Measurements from ENCODE around the gene TRMT61A.
A peak's percentile ranks its signal among the peaks of the same experiment; 100 is the strongest.

The TRMT61A gene

DNA sequence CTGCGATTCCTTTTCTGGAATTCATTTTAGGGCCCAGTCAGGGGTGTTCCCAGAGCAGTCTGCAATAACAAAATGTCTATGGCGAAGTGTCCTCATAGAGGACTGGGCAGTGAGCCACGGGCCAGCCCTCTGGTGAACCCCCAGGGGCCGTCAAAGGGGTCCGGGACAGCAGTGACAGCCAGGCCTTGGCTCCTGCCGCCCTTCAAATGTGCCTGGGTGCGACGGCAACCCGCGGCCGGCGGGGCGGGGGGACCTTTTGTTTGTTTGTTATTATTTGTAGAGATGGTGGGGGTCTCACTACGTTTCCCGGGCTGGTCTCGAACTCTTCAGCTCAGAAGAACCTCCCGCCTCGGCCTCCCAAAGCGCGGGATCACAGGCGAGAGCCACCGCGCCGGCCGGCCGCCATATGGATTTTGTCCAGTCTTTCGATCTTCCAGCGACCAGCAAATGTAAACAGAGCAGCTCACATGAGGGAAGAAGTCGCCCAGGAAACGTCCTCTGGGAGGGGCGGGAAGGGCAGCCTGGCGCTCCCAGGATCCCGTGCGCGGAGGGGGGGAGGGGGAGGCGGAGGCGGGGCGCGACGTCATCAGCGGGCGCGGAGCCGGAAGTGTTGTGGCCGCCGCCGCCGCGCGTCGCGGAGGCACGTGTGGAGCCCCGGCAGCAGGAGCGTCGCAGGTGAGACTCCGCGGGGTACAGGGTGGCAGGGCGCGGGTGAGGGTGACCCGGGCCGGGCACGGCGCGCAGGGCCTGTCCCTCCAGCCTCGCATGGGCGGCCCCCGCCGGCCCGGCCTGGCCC lies at the start of gene TRMT61A:
TRMT61A (plus strand) TSS at position 610 of the 796 bp plus-strand sequence. CDS start 783 bp downstream, outside the sequence.
- peak; percentile 85 for DNase-seq

DNA sequence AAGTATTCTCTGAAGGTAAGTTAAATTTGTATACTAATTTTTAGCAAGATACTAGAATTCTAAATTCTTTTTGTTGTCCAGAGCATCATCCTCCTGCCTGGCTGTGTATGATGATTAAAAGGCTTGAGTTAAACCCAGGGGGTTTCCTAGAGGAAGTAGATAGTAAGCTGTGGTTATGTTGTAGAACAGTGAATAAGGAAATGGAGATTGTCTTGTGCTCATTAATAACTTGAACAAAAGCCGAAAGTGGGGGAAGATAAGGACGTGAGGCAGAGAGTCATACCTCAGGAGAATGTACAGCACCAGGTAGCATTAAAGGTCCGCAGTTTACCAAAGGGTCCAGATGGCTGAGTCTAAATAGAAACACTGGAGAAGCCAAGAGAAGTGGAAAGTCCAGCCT lies 48.4 kb upstream of the TRMT61A start:
- DNase-seq, result no peak

DNA sequence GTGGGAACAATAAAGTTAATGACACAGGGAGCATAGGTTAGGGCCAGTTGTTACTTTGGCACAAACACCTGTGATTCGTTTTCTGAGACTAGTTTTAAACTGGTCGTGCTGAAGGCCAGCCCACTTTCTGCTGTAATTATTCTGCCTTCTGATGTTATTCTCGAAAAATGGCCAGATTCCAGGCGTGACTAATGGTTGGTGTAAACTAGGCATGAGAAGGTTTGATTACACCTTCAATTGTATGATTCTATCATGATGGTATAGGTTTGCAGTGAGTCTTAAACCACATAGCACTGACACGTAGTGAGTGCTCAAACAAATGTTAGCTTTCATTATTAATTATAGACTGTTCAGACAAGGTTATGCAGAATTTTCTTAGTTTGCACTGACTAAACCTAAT lies 45.4 kb upstream of the TRMT61A start:
- no peak for DNase-seq

DNA sequence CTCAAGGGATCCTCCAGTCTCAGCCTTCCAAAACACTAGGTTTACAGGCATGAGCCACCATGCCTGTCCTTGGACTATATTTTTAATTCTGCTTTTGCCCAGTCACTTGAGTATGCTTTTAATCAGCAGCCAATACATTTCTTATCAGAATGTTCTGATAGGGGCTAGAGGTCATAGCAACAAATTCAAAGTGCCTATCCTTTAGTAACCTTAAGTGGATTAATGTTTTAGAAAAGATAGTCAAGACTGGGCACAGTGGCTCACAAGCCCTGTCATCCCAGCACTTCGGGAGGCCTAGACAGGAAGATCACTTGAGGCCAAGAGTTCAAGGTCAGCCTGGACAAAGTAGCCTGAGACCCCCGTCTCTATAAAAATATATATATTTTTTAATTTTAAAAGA lies 43.5 kb upstream of the TRMT61A start:
- no peak for DNase-seq

DNA sequence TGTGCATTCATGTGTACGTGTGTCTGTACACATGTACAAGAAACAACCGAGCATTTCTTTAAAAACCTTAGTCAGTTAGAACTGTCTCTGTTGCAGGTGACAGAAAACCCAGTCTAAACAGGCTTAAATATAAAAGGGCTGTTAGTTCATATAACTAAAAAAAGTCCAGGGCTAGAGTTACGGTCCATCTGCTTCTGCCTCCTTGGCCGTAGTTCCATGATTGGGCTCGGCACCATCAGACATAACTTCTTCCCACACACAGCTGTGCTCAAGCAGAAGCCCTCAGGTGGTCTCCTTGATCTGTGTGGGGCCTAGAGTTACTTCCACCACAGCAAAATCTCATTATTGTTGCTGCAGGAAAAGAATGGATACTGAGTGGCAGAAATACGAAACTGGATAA lies 40.9 kb upstream of the TRMT61A start:
- DNase-seq, result no peak

DNA sequence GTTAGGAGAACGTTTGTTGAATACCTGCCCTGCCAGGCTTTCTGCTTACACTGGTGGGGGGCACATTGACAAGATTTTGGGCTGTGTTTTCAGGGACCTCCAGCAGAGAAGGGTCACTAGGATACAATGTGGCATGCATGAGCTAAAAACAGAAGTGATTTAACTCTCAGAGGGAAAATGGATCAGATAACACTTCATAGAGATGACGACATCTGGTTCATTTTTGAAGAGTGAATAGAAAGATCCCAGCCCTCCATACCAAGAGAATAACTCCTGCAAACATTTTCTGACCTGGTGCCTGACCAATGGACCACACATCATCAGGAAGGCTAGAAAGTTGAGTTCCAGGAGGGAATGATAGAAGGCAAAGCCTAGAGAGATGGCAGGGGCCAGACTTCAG lies 40.0 kb upstream of the TRMT61A start:
- no peak for DNase-seq

DNA sequence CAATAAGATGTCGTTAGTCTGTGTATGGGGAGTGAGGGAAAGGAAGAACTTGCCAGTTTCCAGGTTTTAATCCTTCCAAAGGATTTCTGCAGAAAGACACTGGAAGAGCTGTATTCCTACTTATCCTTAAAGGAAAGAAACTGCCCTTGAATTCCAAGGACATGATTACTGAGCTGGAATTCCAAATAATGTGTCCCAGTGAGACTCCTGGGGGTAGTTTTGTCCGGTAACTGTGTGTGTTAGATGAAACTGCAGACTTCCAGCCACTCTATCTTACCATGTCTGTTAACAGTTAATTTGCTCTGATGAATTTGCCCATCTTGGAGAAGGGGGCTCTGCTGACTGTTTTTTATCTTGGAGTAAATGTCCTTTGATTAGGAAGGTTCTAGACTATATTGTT lies 39.4 kb upstream of the TRMT61A start:
- no peak for DNase-seq

DNA sequence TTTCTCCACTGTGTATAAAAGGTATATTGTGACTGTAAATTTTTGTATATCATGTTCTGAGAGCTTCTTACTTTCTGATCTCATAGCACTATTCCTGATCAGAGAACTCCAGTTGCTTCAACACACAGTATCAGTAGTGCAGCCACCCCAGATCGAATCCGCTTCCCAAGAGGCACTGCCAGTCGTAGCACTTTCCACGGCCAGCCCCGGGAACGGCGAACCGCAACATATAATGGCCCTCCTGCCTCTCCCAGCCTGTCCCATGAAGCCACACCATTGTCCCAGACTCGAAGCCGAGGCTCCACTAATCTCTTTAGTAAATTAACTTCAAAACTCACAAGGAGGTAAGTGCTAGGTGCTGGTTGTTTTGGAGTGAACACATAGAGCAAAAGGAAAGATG lies 37.3 kb upstream of the TRMT61A start:
- no peak for DNase-seq

DNA sequence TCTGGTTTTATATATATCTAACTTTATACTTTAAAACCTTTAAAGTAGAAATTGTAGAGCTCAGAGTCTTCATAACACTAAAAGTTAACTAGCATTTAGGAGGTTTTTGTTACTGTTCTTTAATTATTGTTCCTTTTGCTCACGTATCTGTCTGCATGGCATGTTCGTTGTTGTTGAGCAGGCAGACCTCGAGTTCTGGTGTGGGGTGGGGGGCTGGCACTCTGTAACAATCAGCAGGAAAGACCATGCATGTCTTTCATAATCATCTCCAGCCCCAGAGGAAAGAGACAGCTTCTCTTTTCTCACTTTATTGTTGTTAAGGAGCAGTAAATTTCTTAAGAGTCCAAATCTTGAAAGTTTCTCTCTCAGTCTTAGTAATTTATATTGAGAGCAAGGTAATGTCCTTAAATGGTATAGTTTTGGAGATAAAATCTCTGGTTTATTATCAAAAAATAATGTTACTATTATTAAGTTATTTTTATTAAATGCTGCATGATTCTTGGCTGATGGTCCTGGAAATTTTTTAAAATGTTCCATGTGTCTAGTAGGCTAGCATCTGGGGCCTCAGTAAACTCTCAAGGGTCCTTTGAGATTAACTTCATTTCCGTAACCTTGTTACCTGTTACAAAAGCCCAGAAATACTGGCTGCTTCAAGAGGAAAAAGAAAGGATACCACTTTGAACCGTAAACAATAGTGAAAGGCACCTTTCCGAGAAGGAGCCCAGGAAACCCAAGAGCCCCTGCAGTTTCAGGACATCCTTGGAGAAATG lies 36.7 kb upstream of the TRMT61A start:
- no peak for DNase-seq

DNA sequence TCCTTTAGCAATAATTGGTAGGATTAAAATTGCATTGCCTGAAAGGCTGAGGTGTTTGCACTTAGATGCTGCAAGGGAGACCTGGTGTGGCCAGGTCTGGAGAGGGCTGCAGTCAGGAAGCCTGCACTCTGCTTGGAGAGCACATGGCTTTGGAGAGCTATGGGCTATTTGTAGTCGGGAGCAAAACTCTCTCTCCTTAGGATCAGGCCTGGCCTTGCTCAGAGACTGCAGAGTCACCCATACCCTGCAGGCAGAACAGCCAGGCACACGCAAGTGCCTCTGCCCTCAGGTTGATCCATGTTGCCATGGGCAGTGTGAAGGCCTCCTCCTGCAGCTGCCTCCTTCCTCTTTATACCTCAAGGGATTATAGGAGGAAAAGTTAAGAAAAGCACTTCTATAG lies 33.1 kb upstream of the TRMT61A start:
- no peak for DNase-seq

DNA sequence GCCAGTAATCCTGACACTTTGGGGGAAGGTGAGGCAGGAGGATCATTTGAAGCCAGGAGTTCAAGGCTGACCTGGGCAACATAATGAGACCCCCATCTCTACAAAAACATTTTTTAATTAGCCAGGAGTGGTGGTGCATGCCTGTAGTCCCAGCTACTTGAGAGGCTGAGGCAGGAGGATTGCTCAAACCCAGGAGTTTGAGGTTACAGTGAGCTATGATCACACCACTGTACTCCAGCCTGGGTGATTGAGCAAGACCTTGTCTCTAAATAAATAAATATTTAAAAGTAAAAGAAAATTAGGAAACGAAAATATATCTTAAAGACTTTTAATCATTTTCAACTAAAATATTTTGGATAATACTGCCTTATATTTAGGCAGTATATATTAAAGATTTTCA lies 32.2 kb upstream of the TRMT61A start:
- no peak for DNase-seq

DNA sequence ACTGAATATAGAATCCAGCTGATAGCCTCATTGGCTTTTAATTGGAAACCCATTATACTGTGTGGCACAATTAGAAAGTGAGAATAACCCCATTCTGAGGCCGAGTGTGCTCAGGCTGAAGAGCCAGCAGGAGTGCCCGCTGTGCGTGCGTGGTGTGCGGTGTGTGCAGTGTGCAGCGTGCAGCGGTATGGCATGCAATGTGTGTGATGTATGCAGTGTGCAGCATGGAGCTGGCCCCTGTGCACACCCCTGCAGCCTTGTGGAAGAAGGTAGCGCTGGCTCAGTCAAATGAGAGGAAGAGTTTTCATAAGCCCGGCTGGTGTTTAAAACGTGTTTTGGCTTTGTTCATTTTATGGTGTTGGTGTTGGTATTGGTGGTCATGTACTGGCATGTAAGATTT lies 29.3 kb upstream of the TRMT61A start:
- no peak for DNase-seq

DNA sequence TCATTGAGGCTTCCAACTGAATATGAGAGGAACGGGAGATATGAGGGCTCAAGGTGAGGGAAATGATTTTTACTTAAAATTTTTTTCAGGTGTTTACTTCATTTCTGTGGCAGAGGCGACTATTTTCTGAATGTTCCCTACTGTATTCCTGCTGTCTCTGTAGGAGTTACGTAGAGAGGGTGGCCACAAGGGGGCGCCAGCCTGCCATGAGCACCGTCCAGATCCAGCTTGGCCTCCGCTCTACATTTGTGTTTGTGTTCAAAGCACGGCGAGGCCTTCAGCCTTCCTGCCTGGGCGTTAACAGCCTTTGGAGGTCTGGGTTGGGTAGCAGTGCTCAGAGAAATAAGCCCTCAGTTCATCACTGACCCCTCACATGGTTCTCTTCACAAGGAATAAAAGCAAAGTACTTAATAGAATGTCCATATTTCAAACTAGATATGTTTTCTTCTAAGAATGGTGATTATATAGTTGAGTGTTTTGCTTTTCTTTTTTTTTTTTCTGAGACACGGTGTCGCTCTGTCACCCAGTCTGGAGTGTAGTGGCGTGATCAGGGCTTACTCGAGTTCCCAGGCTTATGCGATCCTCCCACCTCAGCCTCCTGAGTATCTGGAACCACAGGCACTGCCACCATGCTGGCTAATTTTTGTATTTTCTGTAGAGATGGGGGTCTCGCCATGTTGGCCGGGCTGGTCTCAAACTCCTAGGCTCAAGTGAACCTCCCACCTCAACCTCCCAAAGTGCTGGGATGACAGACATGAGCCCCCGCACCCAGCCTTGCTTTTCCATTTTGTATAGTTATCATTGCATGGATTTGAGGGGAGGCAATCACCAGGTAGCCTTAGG lies 28.6 kb upstream of the TRMT61A start:
- DNase-seq, result peak; percentile 85

DNA sequence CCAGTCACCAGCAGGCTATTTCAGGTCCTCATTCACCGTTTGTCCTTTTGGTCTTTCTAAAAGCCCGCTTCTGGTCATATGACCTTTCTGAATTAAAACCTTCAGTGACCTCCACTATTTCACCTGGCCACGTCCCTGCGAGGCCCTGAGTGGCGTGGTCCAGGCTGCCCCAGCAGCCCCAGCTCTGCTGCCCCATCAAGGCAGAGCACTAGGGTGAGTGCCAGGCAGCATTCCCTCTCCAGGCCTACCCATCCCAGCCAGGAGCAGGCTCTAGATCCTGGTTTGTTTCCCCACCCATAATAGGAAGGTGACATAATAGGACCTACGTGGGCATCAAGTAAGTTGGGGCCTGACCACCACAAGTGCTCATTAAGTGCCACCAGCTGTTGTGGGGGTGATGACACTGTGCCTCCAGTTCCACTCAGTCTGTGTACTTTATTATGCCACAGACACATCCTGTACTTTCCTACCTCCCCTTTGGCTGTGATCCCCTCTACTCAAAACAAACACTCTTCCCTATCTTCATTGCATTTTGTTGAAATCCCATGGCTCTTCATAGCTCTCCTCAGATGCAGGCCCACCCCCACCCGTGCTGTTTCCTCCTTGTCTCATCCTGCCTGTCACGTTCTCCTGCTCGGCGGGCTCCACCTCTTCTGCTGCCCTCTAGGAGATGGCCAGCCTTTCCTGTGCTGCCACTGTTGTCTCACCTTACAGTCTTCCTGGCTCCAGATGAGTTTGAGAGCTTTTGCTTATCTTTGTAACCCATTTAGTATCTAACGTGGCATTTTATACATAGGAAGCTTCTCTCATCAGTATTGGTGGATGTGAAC lies 27.7 kb upstream of the TRMT61A start:
- DNase-seq, result no peak

DNA sequence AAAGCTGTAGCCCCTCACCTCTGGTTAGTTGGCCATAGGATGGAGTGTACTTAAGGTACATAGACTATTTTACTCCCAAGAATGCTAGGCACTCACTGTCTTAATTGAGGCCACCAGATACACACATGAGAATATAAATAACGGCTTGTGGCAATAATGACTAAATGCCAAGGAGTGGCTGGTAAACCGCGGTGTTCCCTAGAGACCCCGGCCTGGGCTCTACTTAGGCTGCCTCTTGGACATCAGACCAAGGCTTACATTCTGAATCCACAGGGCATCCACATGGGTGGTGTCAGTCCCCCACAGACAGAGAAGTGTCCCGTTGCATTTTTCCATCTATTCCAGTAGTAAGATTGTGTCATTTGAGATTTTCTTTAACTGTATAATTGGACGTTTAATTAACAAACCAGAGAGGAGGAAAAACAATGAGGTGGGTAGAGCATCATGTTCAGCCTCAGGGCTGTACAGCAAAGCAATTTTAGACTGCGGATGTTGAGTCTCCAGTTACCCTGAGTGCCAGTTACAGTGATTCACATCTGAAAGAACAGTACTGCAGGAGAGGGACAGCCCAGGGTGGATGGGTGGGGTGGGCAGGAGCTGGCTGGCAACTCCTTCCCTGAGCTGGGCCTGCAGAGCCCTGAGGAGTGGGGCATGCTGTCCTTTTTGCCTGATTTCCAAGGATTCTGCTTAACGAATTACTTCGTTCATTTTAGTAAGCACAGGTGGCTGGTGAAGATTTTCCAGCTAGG lies 26.9 kb upstream of the TRMT61A start:
- no peak for DNase-seq

DNA sequence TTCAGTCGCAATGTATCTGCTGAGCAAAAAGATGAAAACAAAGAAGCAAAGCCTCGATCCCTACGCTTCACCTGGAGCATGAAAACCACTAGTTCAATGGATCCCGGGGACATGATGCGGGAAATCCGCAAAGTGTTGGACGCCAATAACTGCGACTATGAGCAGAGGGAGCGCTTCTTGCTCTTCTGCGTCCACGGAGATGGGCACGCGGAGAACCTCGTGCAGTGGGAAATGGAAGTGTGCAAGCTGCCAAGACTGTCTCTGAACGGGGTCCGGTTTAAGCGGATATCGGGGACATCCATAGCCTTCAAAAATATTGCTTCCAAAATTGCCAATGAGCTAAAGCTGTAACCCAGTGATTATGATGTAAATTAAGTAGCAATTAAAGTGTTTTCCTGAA lies 26.1 kb upstream of the TRMT61A start:
- DNase-seq, result no peak

DNA sequence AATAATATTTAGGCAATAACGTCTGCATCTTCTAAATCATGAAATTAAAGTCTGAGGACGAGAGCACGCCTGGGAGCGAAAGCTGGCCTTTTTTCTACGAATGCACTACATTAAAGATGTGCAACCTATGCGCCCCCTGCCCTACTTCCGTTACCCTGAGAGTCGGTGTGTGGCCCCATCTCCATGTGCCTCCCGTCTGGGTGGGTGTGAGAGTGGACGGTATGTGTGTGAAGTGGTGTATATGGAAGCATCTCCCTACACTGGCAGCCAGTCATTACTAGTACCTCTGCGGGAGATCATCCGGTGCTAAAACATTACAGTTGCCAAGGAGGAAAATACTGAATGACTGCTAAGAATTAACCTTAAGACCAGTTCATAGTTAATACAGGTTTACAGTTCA lies 25.7 kb upstream of the TRMT61A start:
- no peak for DNase-seq

DNA sequence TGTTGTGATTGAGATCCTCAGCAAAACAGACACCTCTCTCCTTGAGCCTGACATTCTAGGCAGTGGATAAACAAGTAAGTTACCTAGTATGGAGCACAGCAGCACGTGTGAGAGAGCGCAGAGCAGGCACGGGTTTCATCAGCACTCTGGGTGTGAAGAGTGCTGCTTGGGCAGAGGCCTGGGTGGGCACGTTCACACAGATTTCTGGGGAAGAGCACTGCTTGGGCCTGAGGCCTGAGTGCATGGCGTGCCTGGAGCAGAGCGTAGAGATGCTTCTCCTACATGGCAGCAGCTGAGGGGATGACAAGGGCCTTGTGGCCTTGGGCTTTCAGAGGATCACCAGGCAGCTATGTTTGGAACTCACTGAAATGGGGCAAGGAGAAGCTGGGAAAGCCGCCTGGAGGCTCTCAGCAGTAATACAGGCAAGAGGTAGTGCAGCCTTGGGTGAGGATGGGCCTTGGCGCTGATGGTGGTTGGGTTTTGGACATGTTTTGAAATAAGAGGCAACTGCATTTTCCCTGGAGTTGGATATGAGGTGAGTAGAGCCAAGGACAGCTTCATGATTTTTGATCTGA lies 23.9 kb upstream of the TRMT61A start:
- no peak for DNase-seq

DNA sequence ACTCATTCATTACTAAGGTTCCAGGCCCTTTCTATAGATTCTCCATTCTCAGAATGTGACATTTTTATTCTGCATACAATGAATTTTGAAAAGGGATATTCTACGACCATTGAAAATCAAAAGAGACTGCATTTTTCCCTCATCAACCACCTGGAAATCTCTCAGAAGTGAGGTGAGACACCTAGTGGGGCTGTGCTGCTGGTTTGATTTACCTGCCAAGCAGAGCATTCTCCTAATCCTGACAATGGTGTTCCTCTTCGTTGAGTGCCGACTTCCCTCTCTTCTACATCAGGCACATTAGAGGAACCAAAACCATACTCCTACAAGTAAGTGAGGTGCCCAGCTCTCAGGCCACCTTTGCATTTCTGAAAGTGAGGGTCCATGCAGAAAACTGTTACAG lies 21.2 kb upstream of the TRMT61A start:
- DNase-seq, result no peak

DNA sequence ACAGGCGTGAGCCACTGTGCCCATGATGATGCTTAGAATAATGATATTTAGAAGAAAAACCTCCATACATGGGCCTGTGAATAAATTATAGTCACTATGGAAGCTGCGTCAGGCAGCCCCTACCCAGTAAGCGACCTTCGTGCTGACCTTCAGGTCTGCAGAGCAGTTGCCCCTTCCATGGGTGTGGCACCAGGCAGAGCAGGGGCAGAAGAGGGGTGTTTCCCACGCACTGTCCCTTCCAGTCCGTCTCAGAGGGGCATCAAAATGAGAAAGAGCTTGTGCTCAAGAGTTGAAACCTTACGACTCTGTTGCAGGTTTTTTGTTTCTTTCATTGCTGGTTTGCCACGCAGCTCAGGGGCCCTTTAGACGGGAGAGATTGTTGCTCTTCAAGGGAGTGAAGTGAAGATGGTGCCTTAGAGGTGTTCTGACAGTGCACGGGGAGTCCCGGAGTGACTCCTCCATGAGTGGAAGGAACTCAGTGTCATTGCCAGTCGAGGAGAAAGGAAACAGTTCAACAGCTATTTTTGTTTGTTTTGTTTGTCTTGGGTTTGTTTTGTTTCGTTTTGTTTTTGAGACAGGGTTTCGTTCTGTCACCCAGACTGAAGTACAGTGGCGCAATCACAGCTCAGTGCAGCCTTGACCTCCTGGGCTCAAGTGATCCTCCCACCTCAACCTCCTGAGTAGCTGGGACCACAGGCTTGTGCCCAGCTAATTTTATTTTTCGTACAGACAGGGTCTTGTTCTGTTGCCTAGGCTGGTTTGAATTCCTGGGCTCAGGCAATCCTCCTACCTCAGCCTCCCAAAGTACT lies 20.3 kb upstream of the TRMT61A start:
- DNase-seq, result no peak
